GM21447 (cell line): ENCODE data around the gene PDHX.

Source experiments
- ATAC-seq: cut with Tn5 transposase; IDR thresholded peaks from one replicate; pipeline ENCODE4 v1.9.1; 2021; ENCODE audit not compliant: unreplicated experiment

The PDHX gene

DNA sequence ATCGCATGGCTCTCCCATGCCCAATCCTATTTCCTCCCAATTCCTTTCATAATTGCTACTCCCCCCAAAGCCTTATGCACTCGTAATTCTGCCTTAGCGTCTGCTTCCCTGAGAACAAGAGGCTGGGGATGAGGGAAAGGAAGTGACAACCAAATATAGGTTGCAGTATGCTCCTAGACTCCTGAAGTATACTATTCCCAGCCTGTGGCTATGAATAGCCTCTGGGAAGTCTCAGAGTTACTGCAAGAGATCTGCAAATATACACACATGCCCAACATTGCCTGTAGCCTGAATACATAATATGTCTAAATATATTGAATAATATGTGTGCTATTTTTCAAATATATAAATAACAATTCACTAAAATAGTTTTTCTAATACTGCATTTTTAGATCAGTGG lies 126.5 kb downstream of the PDHX start:
- ATAC-seq = no peak

DNA sequence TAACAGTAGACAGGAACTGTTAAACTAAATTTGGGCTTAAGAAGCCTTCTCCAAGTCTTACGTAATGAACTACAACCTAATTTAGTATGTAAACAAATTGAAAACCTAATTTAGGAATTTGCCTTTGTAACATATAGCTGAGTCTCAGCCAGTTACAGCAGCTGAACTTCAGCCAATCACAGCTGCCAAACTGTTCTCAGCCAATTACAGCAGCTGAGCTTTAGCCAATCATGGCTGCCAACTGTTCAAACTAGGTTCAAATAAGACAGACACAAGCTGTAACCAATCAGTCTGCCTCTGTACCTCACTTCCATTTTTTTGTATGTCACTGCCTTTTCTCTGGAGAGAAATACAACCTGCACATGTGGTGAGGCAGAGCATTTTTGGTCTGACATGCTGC lies 127.5 kb downstream of the PDHX start:
- ATAC-seq = no peak

DNA sequence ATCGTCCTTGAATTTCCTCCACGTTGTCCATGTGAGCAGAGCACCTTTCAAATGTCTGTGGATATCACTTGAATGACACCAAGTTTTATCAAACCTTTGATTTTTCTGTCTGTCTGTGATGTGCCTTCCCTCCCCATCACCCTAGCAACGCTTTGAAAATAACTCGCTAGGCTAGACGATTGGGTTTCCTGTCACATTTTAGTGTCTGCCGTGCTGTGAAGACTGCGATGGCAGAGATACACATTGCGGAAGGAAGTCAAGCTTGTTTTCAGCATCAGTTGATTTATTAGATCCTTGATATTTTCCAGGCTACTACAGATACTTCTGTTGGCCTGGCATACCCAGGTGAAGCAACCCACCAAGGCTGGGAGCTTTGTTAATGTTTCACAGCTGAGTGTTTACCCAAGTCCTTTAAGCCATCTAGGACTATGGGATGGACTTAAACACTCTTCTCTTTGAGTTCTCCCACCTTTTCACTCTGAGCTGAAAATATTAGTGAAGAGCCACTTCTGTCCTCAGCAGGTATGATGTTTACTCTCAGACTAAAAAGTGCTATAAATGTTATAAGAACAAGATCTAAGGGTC lies 128.9 kb downstream of the PDHX start:
- no peak for ATAC-seq
